K562 (cell line): ENCODE data around the gene PIH1D1. TPM values are rescaled to one million over a fixed set of nuclear protein-coding genes. Genes with fewer than 3 reads are reported as not detected.

Experiments used
- ATAC-seq: fragments of 200-7000 bp; cut with Tn5 transposase; 3 replicates; pipeline ENCODE4 v1.9.1; 2020; ENCODE audit warnings: moderate library complexity
- BruUV-seq: library from RNA; stranded (reverse); fragments of 400-500 nt; replicated peaks from 2 replicates; lab custom pipeline; 2021; lab: Mats Ljungman, UMichigan
- CTCF ChIA-PET: fragments of 300-600 bp; formaldehyde crosslinking; extraction: SDS; loops from one replicate; lab custom pipeline; 2021; ENCODE audit warnings: low intra/inter-chr PET ratio; lab: Yijun Ruan, JAX
- POLR2A ChIA-PET: fragments of 300-600, 350-650 bp; sonication (Branson Sonifier 250); formaldehyde crosslinking; extraction: SDS; loops from one replicate; lab custom pipeline; 2021; ENCODE audit warnings: antibody characterized with exemption, inconsistent platforms; lab: Yijun Ruan, JAX
- DNase-seq, 4 experiments: peaks; one replicate each; pipeline versions ENCODE4 v3.0.0 to v3.0.0-alpha.2; 2011 to 2018; ENCODE audit warnings: low spot score in 3 of 4, mixed read lengths in 3 of 4; ENCODE audit errors: extremely low read depth in 1 of 4
- FAIRE-seq: peaks from 2 replicates; lab custom pipeline; 2011; peaks lifted over from hg19 to GRCh38; lab: Jason Lieb, UNC
- H2AFZ ChIP-seq: 2 replicates; pipeline ENCODE4 v1.6.0; 2011; ENCODE audit warnings: low read depth, low read length, control low read depth, inconsistent platforms
- H3K27ac ChIP-seq: fragments of 200-600 bp; 3 replicates; pipeline ENCODE4 v1.8.0; 2011; ENCODE audit warnings: low read depth, mild to moderate bottlenecking, control low read depth, inconsistent platforms, low read length, moderate library complexity, mixed read lengths; ENCODE audit errors: extremely low read depth
- H3K27me3 ChIP-seq, 2 experiments: fragments of 300-600 bp in 1 of 2; 2 replicates in 1 of 2; 3 replicates in 1 of 2; pipeline versions ENCODE4 v1.6.0 to v1.8.0; 2011; ENCODE audit warnings: inconsistent platforms in 2 of 2, low read length in 2 of 2, mild to moderate bottlenecking in 1 of 2, mixed read lengths in 1 of 2, moderate library complexity in 1 of 2; ENCODE audit not compliant: control insufficient read depth in 2 of 2, insufficient read depth in 2 of 2
- H3K36me3 ChIP-seq: fragments of 300-600 bp; 3 replicates; pipeline ENCODE4 v1.8.0; 2011; ENCODE audit warnings: mild to moderate bottlenecking, low read length, inconsistent platforms; ENCODE audit not compliant: control insufficient read depth, insufficient read depth
- H3K4me1 ChIP-seq, 2 experiments: fragments of 200-600 bp in 1 of 2; replicated peaks in 1 of 2; 2 replicates in 1 of 2; 3 replicates in 1 of 2; pipeline versions ENCODE4 v1.5.1 to v1.8.0; 2011; ENCODE audit warnings: inconsistent platforms in 2 of 2, low read length in 2 of 2, mild to moderate bottlenecking in 1 of 2, mixed read lengths in 1 of 2, moderate library complexity in 1 of 2; ENCODE audit not compliant: control insufficient read depth in 2 of 2, insufficient read depth in 2 of 2
- H3K4me2 ChIP-seq: 2 replicates; pipeline ENCODE4 v1.6.1; 2011; ENCODE audit warnings: low read length, control low read depth, inconsistent platforms, mixed read lengths; ENCODE audit not compliant: insufficient read depth
- H3K4me3 ChIP-seq: fragments of 200-600 bp; sonication (generic), shearing (Covaris generic); 2 replicates; pipeline ENCODE4 v1.5.1; 2016; ENCODE audit warnings: control low read depth, inconsistent platforms
- H3K79me2 ChIP-seq: fragments of 200-600 bp; 3 replicates; pipeline ENCODE4 v1.8.0; 2011; ENCODE audit warnings: low read length, inconsistent platforms; ENCODE audit not compliant: control insufficient read depth, insufficient read depth
- H3K9ac ChIP-seq, 2 experiments: 2 replicates each; pipeline versions ENCODE4 v1.6.0 to v1.6.1; 2011; ENCODE audit warnings: low read depth in 2 of 2, low read length in 2 of 2, control low read depth in 1 of 2, inconsistent platforms in 1 of 2, mild to moderate bottlenecking in 1 of 2, mixed read lengths in 1 of 2; ENCODE audit not compliant: insufficient read depth in 1 of 2
- H3K9me1 ChIP-seq: one replicate; pipeline ENCODE4 v1.6.0; 2011; ENCODE audit warnings: inconsistent platforms, mild to moderate bottlenecking, low read length, moderate library complexity; ENCODE audit not compliant: control insufficient read depth, insufficient read depth
- H3K9me3 ChIP-seq: replicated peaks from 2 replicates; pipeline ENCODE4 v1.5.1; 2011; ENCODE audit warnings: low read depth, low read length, inconsistent platforms; ENCODE audit not compliant: control insufficient read depth, insufficient read depth
- H4K20me1 ChIP-seq: replicated peaks from 2 replicates; pipeline ENCODE4 v1.6.1; 2011; ENCODE audit warnings: low read length, inconsistent platforms, mixed read lengths; ENCODE audit not compliant: control insufficient read depth, insufficient read depth
- ARID3A ChIP-seq: IDR thresholded peaks from 2 replicates; pipeline ENCODE4 v1.6.1; 2012; ENCODE audit warnings: low read depth, low read length, improper control_type of control experiment, borderline replicate concordance
- ATF1 ChIP-seq, 2 experiments: fragments of 450-650 bp in 1 of 2; IDR thresholded peaks; 2 replicates each; pipeline ENCODE4 v1.6.1; 2016; ENCODE audit warnings: missing compliant biosample characterization in 1 of 2, missing genetic modification characterization in 1 of 2
- CC2D1A ChIP-seq: fragments of 450-650 bp; IDR thresholded peaks from 2 replicates; pipeline ENCODE4 v1.6.1; 2017; ENCODE audit warnings: mild to moderate bottlenecking
- CHCHD3 ChIP-seq: fragments of 250-450 bp; sonication (Bioruptor Pico); IDR thresholded peaks from 2 replicates; pipeline ENCODE4 v2.1.2; 2022; ENCODE audit warnings: mild to moderate bottlenecking
- CXXC5 ChIP-seq: fragments of 250-450 bp; sonication (Bioruptor Pico); IDR thresholded peaks from 2 replicates; pipeline ENCODE4 v1.8.0; 2022; ENCODE audit warnings: inconsistent platforms, mild to moderate bottlenecking, moderate library complexity
- FUS ChIP-seq: fragments of 200-400 bp; formaldehyde crosslinking; optimal IDR thresholded peaks from 2 replicates; pipeline ENCODE3; 2017; ENCODE audit warnings: low read depth, low read length
- KLF6 ChIP-seq: fragments of 250-450 bp; sonication (Bioruptor Pico); IDR thresholded peaks from 2 replicates; pipeline ENCODE4 v1.4.0; 2020; ENCODE audit warnings: mild to moderate bottlenecking, moderate library complexity, borderline replicate concordance
- LEF1 ChIP-seq: fragments of 450-650 bp; IDR thresholded peaks from 2 replicates; pipeline ENCODE4 v1.6.1; 2016; ENCODE audit warnings: mild to moderate bottlenecking
- MTA3 ChIP-seq: fragments of 450-650 bp; formaldehyde crosslinking; IDR thresholded peaks from 2 replicates; pipeline ENCODE4 v1.6.1; 2017; ENCODE audit warnings: mild to moderate bottlenecking, borderline replicate concordance
- SRF ChIP-seq, 2 experiments: fragments of 250-450, 450-650 bp in 1 of 2; sonication (Bioruptor Pico) in 1 of 2; sonication (generic) in 1 of 2; formaldehyde crosslinking; IDR thresholded peaks; 2 replicates each; pipeline versions ENCODE4 v1.5.0 to v1.5.1; 2020 to 2022; ENCODE audit warnings: mild to moderate bottlenecking in 1 of 2, missing genetic modification reagents in 1 of 2
- STAT5A ChIP-seq: IDR thresholded peaks from 2 replicates; pipeline ENCODE4 v1.6.1; 2012; ENCODE audit warnings: low read length, inconsistent platforms, borderline replicate concordance
- ZNF384 ChIP-seq: IDR thresholded peaks from 2 replicates; pipeline ENCODE4 v1.6.1; 2012; ENCODE audit warnings: low read depth, low read length, improper control_type of control experiment
- WGBS: fragments of 100-300 bp; shearing (Covaris generic); methylation state at CpG from one replicate; pipeline ENCODE4 v1.1.6; 2016; ENCODE audit warnings: low coverage, mixed read lengths; ENCODE audit not compliant: insufficient coverage; ENCODE audit errors: missing lambda C conversion rate; 5-methylcytosine and 5-hydroxymethylcytosine counted together
- in situ Hi-C: fragments of 300-500 bp; cut with MboI; formaldehyde crosslinking; loops from 4 replicates; pipeline ENCODE4 v1.15.0; 2018; ENCODE audit warnings: inconsistent platforms, mixed read lengths
- intact Hi-C: fragments of 100-400 bp; cut with micrococcal nuclease; formaldehyde crosslinking; loops from 2 replicates; pipeline ENCODE4 v1.14.2; 2022
- polyA plus RNA-seq, 8 experiments: library from polyadenylated mRNA; depleted of rRNA in 4 of 8; stranded (reverse) in 5 of 8; unstranded in 3 of 8; fragments of >200 nt; fragmentation: Nextera tagmentation in 2 of 8; fragmentation: Illumina TruSeq in 1 of 8; extraction: Ambion mirVana in 2 of 8; extraction: Trizol in 1 of 8; gene quantifications; 2 replicates each; pipeline versions ENCODE4 v1.2.1 to v1.2.3, GENCODE V29; 2011 to 2014; ENCODE audit warnings: inconsistent platforms in 1 of 8, missing spikeins in 1 of 8
- total RNA-seq, 7 experiments: library from RNA; depleted of rRNA in 6 of 7; stranded (reverse); fragments of >200 nt in 6 of 7; fragmentation: Illumina TruSeq in 2 of 7; extraction: Trizol in 2 of 7; gene quantifications; 2 replicates each; pipeline versions ENCODE4 v1.2.1 to v1.2.3, GENCODE V29; 2011 to 2021; ENCODE audit warnings: low replicate concordance in 1 of 7
- TF ChIP-seq, protein P1 (sequence below): fragments of 450-650 bp; formaldehyde crosslinking; IDR thresholded peaks from 2 replicates; pipeline ENCODE4 v1.4.0; 2022; ENCODE audit warnings: missing genetic modification characterization
- TF ChIP-seq, protein P2 (sequence below): fragments of 450-650 bp; formaldehyde crosslinking; IDR thresholded peaks from 2 replicates; pipeline ENCODE4 v1.4.0; 2022; ENCODE audit warnings: missing genetic modification characterization
- TF ChIP-seq, protein P3 (sequence below), 2 experiments: fragments of 450-650 bp; IDR thresholded peaks; 2 replicates each; pipeline ENCODE4 v1.6.1; 2016

PIH1D1 gene
- total and polyA plus RNA-seq, 9 of the 15 experiments (the other 6 are each of a cell fraction or from before 2014, with no cell fraction given): 26.5 to 224 (median 137) TPM

DNA sequence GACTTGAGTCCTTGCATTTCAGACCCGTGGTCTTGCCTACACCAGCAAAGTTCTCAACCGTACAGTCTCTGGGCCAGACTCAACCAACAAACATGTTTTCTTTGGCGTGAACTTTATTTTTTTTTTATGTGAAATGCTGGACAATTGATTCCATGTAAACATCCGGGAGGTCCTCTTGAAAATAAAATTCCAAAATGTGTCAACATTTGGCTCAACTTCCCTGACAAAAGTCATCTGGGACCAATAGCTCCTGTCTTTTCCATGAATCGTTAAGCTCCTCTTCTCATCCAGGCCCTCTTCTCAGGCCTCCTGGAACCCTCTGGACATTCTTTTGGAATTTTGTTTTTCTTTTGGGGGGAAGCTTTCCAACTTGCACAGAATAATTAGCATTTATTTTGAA is 4.2 kb upstream of the PIH1D1 start (continued):
- TF ChIP-seq, protein P1, sequence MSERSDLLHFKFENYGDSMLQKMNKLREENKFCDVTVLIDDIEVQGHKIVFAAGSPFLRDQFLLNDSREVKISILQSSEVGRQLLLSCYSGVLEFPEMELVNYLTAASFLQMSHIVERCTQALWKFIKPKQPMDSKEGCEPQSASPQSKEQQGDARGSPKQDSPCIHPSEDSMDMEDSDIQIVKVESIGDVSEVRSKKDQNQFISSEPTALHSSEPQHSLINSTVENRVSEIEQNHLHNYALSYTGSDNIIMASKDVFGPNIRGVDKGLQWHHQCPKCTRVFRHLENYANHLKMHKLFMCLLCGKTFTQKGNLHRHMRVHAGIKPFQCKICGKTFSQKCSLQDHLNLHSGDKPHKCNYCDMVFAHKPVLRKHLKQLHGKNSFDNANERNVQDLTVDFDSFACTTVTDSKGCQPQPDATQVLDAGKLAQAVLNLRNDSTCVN (CRISPR knock-in tag): no peak
- TF ChIP-seq ARID3A: no peak
- no peak for TF ChIP-seq STAT5A
- TF ChIP-seq FUS: no peak

- peak in 3 of 4 experiments; percentile 29 to 72 (median 70) for DNase-seq
- intact Hi-C loops: no loop called here
- TF ChIP-seq ATF1 (CRISPR knock-in tag; IDR thresholded peaks at IDR 0.05): no peak
- TF ChIP-seq ATF1 (tag; IDR thresholded peaks at IDR 0.05): 0 out of 2 replicates have a peak, but pooled peaks have one; percentile 6
- TF ChIP-seq, protein P2, sequence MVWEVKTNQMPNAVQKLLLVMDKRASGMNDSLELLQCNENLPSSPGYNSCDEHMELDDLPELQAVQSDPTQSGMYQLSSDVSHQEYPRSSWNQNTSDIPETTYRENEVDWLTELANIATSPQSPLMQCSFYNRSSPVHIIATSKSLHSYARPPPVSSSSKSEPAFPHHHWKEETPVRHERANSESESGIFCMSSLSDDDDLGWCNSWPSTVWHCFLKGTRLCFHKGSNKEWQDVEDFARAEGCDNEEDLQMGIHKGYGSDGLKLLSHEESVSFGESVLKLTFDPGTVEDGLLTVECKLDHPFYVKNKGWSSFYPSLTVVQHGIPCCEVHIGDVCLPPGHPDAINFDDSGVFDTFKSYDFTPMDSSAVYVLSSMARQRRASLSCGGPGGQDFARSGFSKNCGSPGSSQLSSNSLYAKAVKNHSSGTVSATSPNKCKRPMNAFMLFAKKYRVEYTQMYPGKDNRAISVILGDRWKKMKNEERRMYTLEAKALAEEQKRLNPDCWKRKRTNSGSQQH (CRISPR knock-in tag): peak; percentile 76; the same call in 1 of the 2 replicates
- no peak for TF ChIP-seq KLF6
- TF ChIP-seq SRF (CRISPR knock-in tag; IDR thresholded peaks at IDR 0.05): no peak
- TF ChIP-seq LEF1: 0 out of 2 replicates have a peak, but pooled peaks have one; percentile 26
- TF ChIP-seq, protein P3, sequence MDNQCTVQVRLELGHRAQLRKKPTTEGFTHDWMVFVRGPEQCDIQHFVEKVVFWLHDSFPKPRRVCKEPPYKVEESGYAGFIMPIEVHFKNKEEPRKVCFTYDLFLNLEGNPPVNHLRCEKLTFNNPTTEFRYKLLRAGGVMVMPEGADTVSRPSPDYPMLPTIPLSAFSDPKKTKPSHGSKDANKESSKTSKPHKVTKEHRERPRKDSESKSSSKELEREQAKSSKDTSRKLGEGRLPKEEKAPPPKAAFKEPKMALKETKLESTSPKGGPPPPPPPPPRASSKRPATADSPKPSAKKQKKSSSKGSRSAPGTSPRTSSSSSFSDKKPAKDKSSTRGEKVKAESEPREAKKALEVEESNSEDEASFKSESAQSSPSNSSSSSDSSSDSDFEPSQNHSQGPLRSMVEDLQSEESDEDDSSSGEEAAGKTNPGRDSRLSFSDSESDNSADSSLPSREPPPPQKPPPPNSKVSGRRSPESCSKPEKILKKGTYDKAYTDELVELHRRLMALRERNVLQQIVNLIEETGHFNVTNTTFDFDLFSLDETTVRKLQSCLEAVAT (IDR thresholded peaks at IDR 0.05): 0 out of 4 replicates have a peak, but pooled peaks of 1 of the 2 experiments have one; percentile 14
- TF ChIP-seq MTA3: peak; percentile 21
- no peak for TF ChIP-seq CHCHD3 (CRISPR knock-in tag)
- 0 out of 2 replicates have a peak, but pooled peaks have one; percentile 6 for TF ChIP-seq CXXC5
- peak; percentile 76 for TF ChIP-seq ZNF384
- TF ChIP-seq CC2D1A: no peak
Observed at GRCh38 chr19:49453757-49454240, 2.2 kb upstream of the PIH1D1 start.

More at GRCh38 chr19:49453757-49454240, 2.2 kb upstream of the PIH1D1 start:
- no peaks in the 10 kb centered on the region for H4K20me1 ChIP-seq
- peaks cover 5 to 40% of the 10 kb centered on the region in 2 experiments; a peak in 4 of 5 replicates for H3K4me1 ChIP-seq
- peak overlapping the region; percentile 100 for H3K27ac ChIP-seq
- ATAC-seq (no peak), FAIRE-seq (no peak)
- WGBS: 2% methylated on average over 10 of the region's 10 CpGs
- no peaks in the 10 kb centered on the region for H3K9me1 ChIP-seq
- H3K79me2 ChIP-seq: peaks cover 54% of the 10 kb centered on the region
- H3K9me3 ChIP-seq: no peaks in the 10 kb centered on the region
- no peaks in the 10 kb centered on the region for H3K27me3 ChIP-seq
- H3K4me2 ChIP-seq: peak overlapping the region; percentile 96
- CTCF ChIA-PET: no interaction called here
- H3K9ac ChIP-seq: peak overlapping the region; percentile 95 to 100
- peaks cover 41% of the 10 kb centered on the region; the same call in 2 of the 3 replicates for H3K36me3 ChIP-seq
- peak overlapping the region; percentile 93 for H3K4me3 ChIP-seq
- in situ Hi-C loops: no loop called here
- TSS peak; percentile 83 for BruUV-seq
- peak overlapping the region; percentile 95 for H2AFZ ChIP-seq
- POLR2A ChIA-PET: interaction anchor here (0.6 to 2.8 kb wide), 15 partner anchors 9 to 578 kb away, joined by 3 to 8 read pairs (median 4); partner anchors contain the start of gene DKKL1
